ENCODE measurements around the gene PAQR7.

Gene PAQR7

DNA sequence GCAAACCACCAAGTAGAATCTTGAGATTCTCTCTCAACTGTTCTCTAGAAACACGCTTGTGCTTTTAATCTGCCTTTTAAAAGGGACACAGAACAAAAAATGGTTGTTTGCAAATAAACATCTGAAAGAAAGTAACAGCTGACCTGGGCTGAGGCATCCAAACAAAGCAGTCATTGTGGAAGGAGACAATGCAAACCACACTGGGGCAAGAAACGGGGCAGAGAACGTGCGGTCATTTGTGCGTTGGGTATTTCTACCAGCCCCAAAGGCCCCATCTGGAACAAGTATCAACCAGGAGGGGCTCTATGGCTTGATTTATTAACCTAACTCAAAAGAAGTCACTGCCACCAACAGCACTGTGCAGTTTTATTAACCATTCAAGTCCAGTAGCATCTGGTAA, 24.7 kb upstream of the PAQR7 start:
- no peak for DNase-seq

DNA sequence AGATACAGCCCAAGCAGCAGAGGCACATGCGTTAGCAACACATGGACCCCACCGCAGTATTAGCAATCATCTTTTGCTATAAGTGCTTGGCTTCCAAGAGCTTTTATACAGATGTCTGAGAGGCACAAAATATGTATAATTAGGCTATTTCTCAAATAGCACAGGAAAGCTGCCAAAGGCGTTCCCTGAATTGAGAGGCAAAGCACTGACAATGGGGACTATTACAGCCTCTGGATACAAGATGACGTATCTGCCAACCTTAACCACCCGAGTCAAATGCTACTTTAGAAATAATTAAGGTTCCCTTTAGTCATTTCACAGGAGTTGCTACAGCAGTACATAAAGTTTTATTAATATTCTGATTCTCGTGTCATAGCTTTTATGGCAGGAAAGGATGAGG, 24.3 kb upstream of the PAQR7 start:
- DNase-seq, result no peak

DNA sequence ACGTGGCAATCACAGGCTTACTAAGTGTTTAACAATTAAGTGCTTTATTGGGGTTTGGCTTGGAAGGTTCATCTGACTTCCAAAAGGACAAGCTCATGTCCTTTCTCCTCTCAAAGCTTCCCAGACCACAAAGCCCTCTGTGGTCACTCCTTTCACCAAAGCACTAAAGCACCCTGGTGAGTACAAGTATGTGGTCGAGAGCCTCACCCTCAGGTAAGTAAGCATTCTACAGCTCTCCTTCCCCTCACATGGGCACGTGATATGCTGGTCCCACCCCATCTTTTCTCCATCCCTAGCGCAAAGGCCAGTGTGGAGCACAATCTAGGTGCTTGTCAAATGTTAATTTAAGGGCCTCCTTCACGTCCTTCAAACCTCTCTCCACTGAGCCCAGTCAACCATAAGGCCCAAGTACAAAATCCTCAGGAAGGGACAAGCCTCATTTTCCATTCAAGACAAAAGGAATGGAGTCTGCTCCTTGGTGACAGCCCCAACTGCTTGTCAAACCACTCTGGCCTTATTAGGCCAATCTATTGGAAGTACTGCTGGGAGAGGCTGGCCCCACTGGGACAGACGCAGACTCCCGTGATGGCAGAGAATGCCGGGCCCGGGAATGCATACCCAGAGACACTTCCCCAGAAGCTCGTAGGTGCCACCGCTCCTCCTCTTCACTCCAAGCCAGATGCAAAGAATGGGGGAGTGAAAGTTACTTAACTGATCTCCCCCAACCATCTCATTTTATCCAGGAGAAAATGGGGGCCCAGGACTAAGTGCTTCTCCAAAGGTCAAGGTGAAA, 22.9 kb upstream of the PAQR7 start:
- no peak for DNase-seq

DNA sequence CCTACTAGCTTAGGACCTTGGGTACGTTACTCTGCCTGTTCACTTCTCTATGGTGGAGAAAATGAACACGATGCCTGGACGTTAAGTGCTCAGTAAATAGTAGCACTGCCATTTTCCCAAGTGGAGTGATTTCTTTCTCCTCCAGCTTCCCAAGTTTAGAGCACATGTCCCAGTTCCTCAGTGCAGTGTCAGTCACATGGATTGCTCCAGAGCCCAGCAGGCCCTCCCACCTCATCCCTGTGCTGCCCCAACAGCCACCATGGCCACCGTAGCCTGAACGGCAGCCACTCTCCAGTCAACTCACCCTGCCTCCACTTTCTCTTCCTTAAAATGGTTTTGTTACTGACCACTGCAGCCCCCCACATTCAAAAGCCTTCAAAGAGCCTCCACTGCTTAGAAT, 22.2 kb upstream of the PAQR7 start:
- DNase-seq, result no peak

DNA sequence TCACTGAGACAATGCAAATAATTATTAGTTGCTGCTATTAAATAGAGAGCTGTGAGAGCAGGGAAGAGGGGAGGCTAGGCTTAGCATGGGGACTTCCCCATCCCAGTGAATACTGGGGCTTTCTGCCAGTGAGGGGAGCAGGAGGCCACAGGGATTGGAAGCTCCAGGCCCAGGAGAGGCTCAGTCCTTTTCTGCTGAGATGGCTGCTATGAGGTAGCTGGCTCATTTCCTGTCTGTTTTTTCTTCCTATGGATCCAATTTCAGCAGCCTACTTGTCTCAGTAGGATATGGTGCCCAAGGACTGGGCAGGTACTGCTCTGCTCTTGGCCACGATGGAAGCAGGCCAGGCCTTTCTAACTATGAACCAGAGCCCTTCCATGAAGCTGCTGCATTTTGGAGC, 20.8 kb upstream of the PAQR7 start:
- no peak for DNase-seq

DNA sequence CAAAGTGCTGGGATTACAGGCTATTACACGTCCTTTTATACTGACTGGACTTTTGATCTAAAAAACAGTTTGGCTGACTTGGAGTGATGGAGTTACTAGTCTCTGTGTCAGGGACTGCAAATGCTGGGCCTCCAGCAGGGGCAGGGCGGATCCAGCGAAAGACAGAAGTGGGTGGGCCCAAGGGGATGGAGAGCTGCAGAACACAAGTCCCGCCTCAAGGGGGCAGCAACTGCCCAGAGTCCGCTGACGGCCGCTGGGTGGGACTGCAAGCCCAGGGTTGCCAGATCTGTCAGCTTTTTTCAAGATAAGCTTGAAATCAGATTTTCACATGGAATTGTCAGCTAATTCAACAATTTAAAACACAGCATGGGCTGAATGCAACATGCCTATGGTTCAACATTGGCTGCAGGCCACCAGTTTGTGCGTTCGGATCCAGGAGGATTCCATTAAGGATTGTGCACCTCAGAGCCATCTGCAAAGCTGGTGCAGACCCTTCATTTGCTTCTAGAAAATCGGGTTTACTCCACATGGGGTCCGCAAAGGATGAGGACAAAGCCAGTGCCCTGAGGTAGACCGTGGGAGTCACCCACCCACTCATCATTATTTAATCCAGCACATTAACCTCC, 20.0 kb upstream of the PAQR7 start:
- DNase-seq, result peak; percentile 59 to 89

DNA sequence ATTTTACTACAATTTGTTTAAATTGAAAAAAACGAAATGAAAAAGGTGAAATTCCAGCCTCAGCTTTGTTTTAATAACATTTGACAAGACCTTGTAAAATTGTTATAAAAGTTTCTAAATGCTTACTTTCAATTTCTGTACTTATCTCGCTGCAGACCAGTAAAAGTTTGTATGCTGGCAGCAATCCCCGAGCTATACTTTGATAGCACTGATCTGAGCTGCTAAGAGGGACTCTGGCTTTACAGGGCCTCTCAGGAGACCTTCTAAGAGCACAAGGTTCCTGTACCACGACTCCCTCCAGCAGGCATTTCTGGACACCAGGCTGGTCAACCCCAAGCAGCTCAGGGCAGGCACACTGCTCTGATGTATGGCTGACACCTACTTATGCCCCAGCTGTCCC, 17.6 kb upstream of the PAQR7 start:
- no peak for DNase-seq

DNA sequence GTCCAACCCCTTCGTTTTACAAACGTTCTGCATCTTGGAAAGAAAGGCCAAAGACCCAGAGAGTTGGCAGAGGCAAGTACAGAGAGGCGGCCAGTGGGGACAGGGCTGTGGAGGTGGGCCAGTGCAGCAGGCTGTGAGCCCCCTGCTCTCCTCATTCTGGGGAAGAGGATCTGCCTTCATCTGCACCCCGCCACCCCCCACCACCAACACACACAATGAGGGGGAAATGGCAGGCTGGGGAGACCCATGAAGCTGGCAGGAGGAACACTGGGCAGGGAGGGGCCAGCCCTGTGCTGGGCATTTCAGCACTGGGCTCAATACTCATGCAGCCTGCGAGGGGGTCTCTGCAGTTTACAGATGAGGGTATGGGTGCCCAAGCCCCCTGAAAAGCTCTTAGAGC, 16.1 kb upstream of the PAQR7 start:
- DNase-seq, result no peak

DNA sequence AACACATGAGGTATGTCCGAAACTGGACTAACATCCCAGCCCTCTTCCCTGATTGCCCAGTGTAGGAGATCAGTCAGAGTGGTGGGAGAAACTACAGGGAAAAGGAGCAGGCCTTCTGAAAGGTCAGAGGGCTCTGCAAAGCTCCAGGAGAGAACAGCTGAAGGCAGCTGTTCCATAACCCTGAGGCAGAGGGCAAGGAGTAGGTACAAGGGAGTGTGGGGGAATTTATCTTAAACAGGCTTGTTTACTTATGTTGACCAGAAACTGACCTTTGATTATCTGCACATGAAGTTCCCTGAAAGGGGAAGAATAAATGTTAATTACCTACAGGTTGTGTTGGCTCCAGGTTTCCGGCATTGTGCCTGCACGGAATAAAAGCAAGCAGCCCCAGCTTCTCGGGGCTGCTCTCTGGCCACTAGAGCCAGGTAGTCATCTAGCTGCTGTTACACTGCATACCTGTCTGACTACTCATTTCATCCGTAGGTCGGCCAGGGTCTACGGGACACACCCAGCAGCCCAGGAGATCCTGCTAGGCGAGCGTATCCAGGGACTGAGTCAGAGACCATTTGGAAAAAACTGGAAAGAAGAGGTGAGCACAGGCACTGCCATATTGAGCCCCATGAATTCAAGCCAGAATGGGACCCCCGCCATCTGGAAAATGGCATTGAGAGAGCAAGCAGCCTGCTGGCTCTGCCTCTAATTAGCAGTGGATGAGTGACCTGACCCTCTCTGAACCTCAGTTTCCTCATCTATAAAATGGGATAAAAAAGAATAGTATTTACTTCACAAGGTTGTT, 14.9 kb upstream of the PAQR7 start:
- DNase-seq, result no peak

DNA sequence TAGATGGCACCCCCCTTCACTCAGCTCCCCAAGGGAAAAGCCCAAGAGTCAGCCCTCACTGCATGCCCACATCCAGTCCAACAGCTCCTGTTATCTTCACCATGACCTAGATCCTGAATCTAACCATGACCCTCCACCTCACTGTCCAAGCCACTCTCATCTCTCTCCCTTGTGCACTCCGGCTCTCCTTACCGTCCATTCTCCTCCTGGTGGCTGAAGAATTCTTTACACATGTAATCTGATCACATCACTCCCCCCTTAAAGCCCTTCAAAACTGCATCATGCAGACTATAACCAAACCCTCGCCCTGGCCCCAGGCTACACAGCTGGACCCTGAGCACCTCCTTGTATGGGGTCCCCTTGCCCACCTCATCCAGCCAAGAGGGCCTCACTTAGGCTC, 14.0 kb upstream of the PAQR7 start:
- no peak for DNase-seq

DNA sequence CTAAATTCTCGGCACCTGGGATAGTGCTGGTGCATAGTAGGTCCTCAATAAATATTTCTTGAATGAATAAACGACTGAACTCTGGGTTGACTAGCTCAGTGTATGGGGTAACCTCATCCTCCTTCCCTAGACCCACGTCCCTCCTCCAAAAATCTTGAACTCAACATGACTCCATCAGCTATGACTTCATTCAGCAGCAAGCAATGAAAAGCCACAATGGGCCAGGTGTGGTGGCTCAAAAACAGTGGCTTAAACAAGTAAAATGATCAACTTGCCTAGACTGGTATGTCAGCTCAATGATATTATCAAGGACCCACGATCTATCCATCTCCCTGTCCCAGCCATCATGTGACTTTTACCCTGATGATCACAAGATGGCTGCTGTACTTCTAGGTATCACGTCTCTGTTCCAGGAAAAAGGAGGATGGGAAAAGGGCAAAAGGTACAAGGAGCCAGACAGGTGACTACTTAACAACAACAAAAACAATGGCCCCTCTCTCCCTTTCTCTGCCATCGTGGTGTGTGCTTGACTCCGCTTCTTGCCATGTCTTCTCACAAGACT, 13.0 kb upstream of the PAQR7 start:
- no peak for DNase-seq

DNA sequence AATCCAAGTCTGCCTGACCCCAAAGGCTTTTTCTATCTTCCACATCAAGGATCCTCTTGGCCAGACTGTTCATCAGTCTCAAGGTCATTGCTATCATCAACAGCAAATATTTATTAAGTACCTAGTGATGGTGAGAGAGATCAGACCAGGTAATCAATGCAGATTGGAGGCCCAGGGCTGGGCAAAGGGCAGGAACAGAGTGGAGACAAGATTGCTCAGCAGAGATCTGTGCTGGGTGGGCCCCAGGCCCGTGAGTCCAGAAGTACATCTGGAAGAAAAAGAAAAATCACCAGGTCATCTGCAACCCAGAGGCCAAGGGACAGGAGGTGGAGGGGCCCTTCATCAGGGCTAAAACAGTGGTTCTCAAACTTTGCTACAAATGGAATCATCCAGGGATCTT, 10.1 kb upstream of the PAQR7 start:
- DNase-seq, result no peak

DNA sequence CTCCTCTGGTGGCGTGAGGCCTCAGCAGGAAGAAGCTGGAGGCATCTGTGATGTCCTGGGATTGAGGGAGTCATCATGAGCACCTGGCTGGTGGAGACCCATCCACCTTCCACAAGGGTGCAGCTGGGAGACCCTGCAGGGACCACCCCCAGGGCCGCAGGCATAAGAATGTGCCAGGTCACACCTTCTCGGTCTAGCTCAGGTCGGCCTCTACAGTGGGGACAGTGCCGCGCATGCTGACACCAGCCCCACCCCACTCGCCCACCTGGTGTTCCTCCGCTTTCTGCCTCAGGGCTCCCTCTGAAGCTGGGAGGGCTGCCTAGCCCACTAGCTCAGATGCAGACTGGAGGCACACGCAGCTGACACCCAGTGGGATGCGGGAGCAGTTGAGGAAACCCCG, 5.8 kb upstream of the PAQR7 start:
- no peak for DNase-seq

DNA sequence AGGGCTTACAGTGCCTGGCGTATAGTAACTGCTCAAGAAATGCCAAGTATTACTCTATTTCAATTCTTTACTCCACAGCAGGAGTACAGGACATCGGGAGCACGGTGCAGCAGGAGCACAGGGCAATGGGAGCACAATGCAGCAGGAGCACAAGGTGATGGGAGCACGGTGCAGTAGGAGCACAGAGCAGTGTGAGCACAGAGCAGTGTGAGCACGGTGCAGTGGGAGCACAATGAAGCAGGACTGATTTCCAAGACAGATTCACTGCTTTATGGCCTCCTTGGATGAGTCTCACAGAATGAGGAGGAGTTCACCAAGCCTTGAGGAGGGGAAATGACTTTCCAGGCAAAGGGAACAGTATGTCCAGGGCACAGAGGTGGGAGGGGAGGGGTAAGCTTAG, 5.0 kb upstream of the PAQR7 start:
- DNase-seq, result no peak

DNA sequence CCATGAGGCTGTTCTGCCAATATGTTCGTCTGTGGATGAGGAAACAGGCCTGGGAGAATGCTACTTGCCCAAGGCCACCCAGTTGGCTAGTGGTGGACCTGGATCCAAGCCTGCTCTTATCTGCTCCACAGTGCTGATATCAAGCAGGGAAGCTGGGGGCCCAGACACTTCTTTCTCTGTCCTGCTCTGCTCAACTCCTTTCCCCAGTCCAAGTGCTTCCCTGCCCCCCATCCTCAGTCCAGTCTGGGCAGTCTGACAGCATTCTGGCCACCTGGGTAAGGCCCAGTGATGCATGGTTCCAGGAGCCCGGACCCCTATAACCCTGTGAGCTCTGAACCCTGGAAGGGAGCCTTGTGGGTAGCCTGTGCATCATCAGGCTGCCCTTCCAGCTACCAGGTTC, 4.2 kb upstream of the PAQR7 start:
- DNase-seq, result no peak

DNA sequence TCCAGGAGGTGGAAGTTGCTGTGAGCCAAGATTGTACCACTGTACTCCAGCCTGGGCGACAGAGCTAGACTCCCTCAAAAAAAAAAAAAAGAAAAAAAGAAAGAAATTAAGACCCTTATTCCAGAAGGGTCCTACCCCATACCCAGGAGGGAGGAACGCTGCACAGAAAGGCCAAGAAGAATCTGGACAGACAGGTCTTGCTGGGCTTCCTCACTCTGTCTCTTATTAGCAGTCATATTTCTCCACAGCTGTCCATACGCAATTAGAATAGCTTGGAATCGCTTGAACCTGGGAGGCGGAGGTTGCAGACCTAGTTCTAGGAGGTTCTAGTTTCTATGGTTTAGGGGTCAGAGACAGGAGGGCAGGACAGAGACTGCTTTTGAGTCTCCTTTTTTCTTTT, 3.2 kb upstream of the PAQR7 start:
- no peak for DNase-seq

DNA sequence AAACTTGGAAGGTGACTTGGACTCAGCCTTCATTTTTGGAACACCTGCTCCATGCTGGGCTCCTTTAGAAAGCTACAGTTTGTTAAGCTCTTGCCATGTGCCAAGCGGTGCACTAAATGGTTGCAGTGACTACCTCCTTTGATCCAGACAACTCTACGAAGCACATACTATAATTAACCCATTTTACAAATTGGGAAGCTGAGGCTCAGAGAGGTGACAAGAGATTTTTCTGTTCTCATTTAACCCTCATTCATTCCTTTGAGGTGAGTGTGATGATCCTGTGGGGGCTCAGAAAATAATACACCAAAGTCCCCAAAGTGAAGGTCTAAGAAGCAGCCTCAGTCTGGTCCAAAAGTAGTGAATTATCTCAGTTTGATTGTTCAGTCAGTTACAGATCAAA, 1.6 kb upstream of the PAQR7 start:
- no peak for DNase-seq

DNA sequence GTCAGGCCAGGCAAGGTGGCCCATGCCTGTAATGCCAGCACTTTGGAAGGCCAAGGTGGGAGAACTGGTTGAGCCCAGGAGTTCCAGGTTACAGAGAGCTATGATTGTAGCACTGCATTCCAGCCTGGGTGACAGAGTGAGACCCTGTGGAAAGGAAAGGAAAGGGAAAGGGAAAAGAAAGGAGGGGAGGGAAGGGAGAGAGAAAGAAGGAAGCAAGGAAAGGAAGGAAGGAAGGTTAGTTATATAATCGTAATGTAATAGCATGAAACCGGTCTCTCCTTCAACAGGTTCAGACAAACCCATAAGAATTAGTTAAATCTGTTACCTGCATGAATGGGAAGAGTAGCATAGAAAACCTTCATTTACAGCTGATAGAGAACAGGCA, 1.2 kb upstream of the PAQR7 start:
- DNase-seq, result no peak

DNA sequence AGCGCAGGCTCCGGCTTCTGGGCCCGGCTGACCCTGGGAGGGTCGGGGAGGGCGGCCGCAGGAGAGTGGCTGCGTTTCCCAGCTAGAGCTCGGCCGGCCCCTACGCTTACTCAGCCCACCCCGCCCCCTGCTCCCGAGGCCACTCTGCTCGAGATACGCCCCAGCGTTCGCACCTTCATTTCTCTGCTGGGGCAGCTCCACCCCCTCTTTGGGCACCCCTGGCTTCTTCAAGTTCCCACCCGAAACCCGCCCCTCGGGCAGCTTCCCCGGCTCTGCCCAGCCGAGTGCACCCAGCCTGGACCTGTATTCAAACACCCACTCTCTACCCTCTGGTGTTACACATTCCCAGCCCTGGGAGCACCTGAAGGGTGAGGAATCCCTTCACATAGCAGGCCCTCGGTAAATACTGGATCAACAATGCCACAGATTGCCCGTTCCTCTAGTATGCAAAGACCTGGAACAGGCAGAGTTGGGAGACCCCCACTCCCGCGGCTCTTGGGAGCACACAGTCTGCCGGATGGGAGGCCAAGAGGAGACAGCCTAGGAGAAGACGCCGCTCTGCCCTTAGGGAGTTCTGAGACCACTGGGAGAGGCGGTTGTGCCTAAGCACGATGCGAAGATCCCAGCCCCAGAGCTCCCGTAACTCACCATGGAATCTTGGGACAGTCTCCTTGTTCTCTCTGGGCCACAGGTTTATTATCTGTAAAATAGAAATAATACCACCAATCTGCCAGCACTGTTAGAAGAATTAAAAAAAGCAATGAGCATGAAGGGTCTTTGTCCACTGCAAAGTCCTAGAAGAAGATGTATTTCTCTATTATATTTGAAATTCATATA, 566 bp upstream of the PAQR7 start:
- no peak for DNase-seq

DNA sequence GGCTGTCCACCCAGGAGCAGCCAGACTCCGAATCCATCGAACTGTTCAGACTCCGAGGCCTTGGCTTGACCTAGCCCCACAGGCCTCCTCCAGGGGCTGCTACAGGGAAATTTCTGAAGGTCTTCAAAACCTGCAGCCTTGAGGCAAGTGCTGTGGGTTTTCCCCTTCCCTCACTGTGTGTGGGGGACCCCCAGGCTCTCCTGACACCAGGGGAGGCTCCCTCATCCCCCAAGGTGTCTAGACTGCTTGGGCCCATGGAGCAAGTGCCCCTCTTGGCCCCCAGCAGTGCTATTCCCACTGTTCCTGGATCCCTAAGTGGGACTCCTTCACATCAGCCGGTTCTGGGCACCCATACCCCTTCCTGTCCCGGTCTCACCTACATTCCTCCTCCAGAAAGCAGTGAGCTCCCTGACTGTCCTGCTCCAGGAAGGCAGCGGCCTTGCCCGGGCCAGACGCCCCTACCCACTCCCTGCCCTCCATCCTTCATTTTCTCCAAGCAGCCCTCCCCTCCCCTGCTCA, 814 bp downstream of the PAQR7 start:
- no peak for DNase-seq

DNA sequence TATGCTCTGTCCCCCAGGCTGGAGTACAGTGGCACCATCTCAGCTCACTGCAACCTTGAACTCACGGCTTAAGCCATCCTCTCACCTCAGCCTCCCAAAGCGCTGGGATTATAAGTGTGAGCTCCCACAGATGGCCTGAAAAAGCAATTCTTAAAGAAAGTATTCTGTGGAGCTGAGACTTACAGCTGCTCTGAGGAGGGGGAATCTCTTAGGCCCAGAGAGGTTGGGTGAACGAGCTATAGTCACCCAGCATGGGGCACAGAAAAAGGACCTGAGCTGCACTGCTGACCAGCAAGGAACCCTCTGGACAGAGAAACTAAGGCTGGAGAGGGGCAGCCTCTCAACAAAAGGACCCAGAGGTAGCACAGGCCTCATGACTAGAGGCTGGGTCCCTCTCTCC, 1.3 kb downstream of the PAQR7 start:
- no peak for DNase-seq

DNA sequence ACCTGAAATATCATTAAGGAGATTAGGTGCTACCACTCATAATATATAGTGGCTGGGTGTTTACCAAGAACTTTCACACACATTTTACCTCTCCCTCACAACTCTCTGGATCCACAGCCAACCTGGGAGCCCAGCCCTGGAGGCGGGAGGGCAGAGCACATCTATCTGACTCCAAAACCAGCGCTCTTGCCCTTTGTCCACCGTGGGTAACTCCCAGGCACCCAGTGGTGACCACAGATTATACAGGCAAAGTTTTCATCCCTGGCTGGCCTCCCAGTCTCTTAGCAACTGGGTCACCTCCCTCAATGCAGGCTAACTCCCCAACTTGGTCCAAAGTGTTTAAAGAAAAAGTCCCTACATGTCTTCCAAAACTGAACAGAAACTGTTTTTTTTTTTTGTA, 2.4 kb downstream of the PAQR7 start:
- no peak for DNase-seq

DNA sequence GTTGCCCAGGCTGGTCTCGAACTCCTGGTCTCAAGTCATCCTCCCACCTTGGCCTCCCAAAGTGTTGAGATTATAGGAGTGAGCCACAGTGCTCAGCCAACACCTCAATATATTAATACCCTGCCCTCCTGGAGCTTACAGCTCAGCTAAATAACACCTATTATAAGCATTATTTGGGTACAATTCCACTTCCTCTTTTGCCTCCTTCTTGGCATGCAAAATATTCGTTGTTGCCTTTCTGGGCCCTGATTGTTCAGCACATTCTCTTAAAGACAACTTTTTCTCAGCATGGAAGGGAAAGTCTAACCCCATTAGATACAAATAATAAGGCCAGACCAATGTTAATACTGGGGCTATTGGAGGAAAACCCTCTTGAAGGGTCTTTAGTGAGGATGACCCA, 2.8 kb downstream of the PAQR7 start:
- peak in 1 of 2 donors; percentile 11 for DNase-seq

Data from bone marrow (tissue), 2 donors.